ENCODE data around the gene ABLIM1.

ABLIM1 gene

GRCh38 chr10:114402871-114403540 lies 255.1 kb downstream of the ABLIM1 start:
- DNase-seq, result no peak

DNA sequence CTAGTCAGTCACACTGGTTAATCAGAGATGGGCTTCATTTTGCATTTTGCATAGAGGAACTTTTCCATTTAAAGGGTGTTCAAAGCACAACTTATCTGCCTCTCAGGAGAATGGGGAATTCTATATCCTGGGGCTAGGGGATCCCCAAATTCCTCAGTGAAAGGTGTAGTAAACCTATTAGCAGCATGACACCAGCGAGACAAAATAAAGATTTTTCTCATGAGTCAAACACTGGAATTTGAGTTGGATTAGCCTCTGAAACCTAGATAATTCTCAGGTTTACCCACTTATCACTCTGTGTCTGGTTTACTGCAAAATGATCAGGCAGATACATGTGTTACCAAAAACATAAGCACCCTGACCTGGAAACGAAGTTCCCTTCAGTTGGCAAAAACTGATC lies 255.8 kb downstream of the ABLIM1 start:
- DNase-seq, result no peak

GRCh38 chr10:114401195-114401791 lies 256.8 kb downstream of the ABLIM1 start:
- DNase-seq, result peak; percentile 67

GRCh38 chr10:114400091-114400490 lies 258.0 kb downstream of the ABLIM1 start:
- no peak for DNase-seq

GRCh38 chr10:114399576-114399975 lies 258.5 kb downstream of the ABLIM1 start:
- DNase-seq, result no peak

DNA sequence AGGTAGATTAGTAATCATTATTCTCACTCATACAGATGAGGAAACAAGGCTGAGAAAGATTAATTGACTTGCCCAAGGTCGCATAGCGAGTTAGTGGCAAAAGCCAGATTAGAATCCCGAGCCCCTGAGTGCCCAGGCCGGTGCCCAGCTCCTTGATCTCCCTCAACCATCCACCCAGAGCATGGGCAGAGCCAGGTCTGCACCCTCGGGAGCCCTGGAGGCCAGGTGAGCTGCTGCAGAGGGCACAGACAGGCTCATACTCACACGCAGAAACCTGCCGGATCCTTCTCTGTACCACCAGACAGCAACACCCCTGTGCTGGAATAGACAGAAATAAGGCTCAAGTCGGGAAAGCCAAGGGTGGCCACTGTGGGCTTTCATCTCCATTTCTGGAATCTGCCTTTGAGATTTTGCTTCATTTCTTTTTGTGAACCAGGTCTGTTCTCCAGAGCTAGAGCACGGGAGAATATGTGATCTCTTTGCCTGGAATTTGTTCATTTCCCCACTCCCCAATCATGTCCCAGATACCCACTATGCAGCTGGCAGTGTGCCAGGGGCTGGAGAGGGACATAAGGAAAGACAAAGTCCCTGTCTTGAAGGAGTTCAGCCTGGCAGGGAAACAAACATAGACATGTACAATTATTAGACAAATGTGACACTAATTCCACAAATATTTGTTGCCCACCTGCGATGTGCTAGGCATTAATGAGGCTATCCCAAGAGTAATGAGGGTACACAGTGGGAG lies 259.3 kb downstream of the ABLIM1 start:
- no peak for DNase-seq

- DNase-seq, result no peak
Measured at GRCh38 chr10:114397651-114398145, 260.4 kb downstream of the ABLIM1 start.

GRCh38 chr10:114396464-114396863 lies 261.6 kb downstream of the ABLIM1 start:
- no peak for DNase-seq

GRCh38 chr10:114395366-114396022 lies 262.6 kb downstream of the ABLIM1 start:
- no peak for DNase-seq

GRCh38 chr10:114394531-114394930 lies 263.5 kb downstream of the ABLIM1 start:
- no peak for DNase-seq

DNA sequence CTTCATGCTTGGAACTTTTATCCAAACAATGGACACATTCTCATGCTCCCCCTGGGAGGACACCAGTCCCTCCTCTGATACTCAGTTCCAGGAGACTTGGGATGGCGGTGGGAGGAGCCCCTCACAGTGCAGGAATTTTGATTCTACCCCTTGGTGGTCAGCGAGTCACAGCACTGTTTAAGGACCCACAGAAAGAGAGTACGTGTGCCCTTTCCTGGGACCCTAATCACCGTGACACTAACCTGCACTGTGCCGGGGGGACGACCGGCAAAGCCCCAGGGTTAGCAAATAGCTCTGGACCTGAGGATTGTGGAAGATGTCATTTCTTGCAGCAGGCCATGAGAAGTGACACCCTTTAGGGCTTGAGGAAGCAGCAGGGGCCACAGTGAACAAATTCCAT lies 264.2 kb downstream of the ABLIM1 start:
- no peak for DNase-seq

DNA sequence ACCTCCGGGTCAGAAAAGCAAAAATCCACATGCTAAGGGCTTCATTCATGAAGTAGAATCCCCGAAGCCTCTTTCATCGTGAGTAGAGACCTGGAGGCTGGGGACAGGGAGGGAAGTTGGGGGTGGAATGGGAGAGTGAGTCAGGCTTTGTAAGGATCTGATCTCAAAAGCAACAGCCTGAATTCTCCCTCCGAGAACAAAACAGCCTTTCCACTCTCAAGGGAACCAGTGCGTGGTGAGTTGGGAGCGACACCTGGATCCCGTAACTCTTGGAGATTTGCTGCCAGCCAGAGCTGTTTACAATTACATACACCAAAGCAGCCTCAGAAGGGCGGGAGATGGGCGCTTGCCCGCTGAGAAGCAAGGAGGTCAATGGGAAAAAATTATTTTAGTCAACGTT lies 264.6 kb downstream of the ABLIM1 start:
- no peak for DNase-seq

DNA sequence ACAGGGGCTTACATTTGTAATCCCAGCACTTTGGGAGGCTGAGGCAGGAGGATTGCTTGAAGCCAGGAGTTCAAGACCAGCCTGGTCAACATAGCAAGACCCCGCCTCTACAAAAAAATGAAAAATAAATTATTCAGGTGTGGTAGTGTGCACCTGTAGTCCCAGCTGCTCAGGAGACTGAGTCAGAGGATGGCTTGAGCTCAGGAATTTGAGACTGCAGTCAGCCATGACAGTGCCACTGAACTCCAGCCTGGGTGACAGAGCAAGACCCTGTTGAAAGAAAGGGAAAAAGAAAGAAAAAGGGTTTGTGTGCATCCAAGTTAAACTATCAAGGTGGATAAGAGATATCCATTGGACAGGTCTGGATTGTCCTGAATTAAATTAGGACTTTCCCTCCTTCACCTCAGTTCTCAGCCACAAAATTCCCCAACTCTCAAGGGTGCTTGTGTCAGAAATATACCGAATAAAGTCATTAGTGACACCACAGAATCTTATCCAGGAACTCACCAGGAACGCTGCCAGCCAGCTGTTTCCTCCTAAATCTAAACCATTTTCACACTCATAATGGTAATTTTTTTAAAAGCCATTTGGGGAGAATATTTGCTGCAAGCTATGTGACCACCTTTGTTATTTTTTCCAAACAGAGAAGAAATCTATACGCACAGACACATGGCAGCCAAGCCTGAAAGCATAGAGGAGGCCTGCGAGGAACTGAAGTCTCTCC lies 265.8 kb downstream of the ABLIM1 start:
- DNase-seq, result peak; percentile 45

DNA sequence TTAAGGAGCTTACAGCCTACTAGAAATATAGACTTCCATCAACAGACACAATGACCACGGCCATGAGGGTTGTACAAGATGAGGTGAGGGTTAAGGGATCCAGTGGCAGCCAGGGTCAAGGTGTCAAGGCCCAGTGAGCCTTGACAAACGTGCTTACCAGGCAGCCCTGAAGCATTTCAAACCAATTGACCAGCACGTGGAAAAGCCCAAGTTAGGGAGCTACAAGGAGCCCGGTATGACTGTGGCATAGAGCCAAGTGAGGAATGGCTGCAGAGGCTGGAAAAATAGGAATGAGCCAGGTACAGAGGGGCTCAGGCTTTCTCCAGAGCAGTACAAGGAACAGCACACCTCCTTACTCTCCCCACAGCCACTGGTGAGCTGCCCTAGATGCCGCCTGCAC lies 266.5 kb downstream of the ABLIM1 start:
- no peak for DNase-seq

DNA sequence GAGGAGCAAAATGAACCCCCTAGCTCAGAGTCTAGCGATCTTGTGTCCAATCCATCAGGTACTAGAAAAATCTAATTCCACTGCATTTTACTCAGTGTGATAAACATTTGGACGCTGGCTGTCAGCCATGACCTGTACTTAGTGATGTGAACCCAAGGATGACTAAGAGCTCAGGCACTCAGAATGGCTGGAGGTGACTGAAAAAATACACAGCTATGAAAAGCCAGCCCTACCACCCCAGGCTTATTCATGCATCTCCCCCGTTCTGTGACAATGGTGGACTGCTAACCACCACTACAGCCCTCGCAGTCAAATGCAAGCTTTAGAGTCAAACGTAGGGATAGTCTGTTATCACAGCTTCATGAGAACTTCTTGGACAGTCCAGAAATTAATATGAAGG lies 268.6 kb downstream of the ABLIM1 start:
- no peak for DNase-seq

- DNase-seq, result no peak
Measured at GRCh38 chr10:114388275-114388674, 269.8 kb downstream of the ABLIM1 start.

DNA sequence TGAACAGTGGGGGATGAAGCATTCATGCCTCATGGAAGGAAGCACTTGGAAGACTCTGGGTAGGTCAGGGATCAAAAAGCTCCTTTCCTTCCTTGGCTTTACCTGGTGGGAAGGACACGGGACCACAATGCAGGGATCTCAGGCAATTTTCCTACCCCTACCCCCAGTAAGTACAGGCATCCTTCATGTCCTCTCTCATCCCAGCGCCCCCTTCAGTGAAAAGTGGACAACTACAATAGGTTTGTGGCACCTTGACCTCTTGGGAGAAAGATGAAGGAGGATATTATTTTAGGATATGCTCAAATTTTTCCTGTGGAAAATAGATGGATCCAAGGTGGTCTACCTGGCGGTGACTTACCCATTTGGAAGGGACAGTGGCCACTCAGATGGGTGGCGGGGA lies 270.3 kb downstream of the ABLIM1 start:
- no peak for DNase-seq

- no peak for DNase-seq
Measured at GRCh38 chr10:114386452-114386851, 271.6 kb downstream of the ABLIM1 start.

GRCh38 chr10:114385557-114385956 lies 272.5 kb downstream of the ABLIM1 start:
- DNase-seq, result no peak

DNA sequence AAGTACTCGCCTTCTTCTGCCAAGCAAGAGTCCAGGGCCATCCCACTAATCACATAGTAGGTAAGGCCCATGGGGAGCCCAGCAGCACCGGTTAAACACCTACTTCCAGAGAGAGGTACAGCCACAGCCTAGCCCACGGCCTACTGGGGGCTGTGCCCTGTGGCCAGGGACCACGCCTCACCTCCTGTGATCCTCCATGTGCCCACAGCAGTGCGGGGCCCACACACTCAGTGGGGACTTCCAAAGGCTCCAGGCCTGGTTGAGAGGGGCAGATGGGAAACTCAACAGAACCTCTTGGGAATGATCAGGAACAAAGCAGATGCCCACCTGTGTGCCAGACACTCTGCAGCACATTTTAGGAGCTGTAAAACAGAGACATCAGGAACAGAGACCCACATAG lies 273.5 kb downstream of the ABLIM1 start:
- DNase-seq, result no peak

DNA sequence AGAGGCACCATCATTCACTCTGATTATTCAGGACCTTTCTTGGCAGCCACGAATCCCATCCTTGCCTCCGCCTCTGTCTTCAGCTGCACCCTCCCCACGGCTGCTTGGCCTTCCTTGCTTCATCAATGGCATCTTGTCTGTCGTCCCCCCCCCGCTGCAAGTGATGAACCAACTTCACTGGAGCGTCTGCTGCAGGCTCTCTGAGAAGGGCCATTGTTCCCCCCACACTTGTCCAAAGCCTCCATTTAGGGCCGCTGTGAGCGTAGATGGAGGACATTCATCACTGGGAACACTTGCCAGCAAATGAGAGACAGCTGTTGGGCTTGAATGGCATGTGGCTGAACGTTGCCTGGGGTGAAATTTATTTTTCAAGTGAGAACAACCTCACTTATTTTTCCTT lies 273.9 kb downstream of the ABLIM1 start:
- no peak for DNase-seq
